Heart left ventricle (tissue), 16 donors: ENCODE measurements around the gene KLHL29. TPM values are rescaled to one million over a fixed set of nuclear protein-coding genes. Genes with fewer than 3 reads are reported as not detected.

Experiments
- ATAC-seq, 4 donors: fragments of 200-7000 bp; cut with Tn5 transposase; one replicate each; pipeline ENCODE4 v1.9.1; 2020 to 2022; ENCODE audit warnings: moderate library complexity in 4 of 4, mild to moderate bottlenecking in 3 of 4, moderate number of reproducible peaks in 1 of 4
- DNase-seq, 5 donors: peaks; one replicate each; pipeline ENCODE4 v3.0.0-alpha.2; 2020
- H3K27ac ChIP-seq, 12 donors: fragments of 200-600 bp; sonication (generic) in 4 of 12; one replicate each; pipeline versions ENCODE4 v1.5.0 to v1.8.0; 2016 to 2022; ENCODE audit warnings: mild to moderate bottlenecking in 2 of 12
- H3K27me3 ChIP-seq, 9 donors: fragments of 200-600 bp; sonication (generic) in 2 of 9; one replicate each; pipeline versions ENCODE4 v1.5.1 to v1.8.0; 2016 to 2022; ENCODE audit warnings: mild to moderate bottlenecking in 3 of 9
- H3K36me3 ChIP-seq, 9 donors: fragments of 200-600 bp; sonication (generic) in 2 of 9; one replicate each; pipeline versions ENCODE4 v1.5.0 to v1.8.0; 2018 to 2022; ENCODE audit warnings: mild to moderate bottlenecking in 2 of 9
- H3K4me1 ChIP-seq, 12 donors: fragments of 200-600 bp; sonication (generic) in 4 of 12; one replicate each; pipeline versions ENCODE4 v1.5.0 to v1.8.0; 2016 to 2022; ENCODE audit warnings: mild to moderate bottlenecking in 3 of 12
- H3K4me3 ChIP-seq, 12 donors: fragments of 200-600 bp; sonication (generic) in 4 of 12; one replicate each; pipeline versions ENCODE4 v1.5.0 to v1.8.0; 2017 to 2022; ENCODE audit warnings: mild to moderate bottlenecking in 9 of 12, moderate library complexity in 4 of 12
- H3K9me3 ChIP-seq, 12 donors: fragments of 200-600 bp; sonication (generic) in 4 of 12; one replicate each; pipeline versions ENCODE4 v1.5.0 to v1.8.0; 2016 to 2022; ENCODE audit warnings: mild to moderate bottlenecking in 1 of 12
- POLR2A ChIP-seq, 2 donors: fragments of 450-650 bp; IDR thresholded peaks; one replicate each; pipeline ENCODE4 v1.6.1; 2017; ENCODE audit warnings: antibody characterized with exemption in 2 of 2, mild to moderate bottlenecking in 2 of 2, moderate library complexity in 2 of 2
- WGBS, 4 donors: extraction: QIAGEN DNeasy Blood & Tissue Kit in 2 of 4; methylation state at CpG; one replicate each; pipeline versions ENCODE4 v1.1.5 to v1.1.7; 2013 to 2018; 5-methylcytosine and 5-hydroxymethylcytosine counted together
- intact Hi-C, 10 donors: fragments of 100-400 bp; cut with DNase I; formaldehyde crosslinking; loops; one replicate each; pipeline versions ENCODE4 v1.11.1 to v1.14.2; 2022
- polyA plus RNA-seq, 2 donors: library from polyadenylated mRNA; stranded (reverse); fragments of 200-250 nt; gene quantifications; one replicate each; pipeline ENCODE4 v1.2.3, GENCODE V29; 2013
- total RNA-seq, 9 donors: library from RNA; depleted of rRNA in 2 of 9; stranded (reverse); fragments of >200 nt in 2 of 9; fragmentation: NEBNext Ultra II Directional in 3 of 9; extraction: Animal tissue kit (Norgen Biotek cat#: 25700) in 3 of 9; gene quantifications; one replicate each; pipeline versions ENCODE4 v1.1.0 to v1.2.4, GENCODE V29; 2016 to 2023
- TF ChIP-seq, protein P1 (sequence below), 12 donors: fragments of 200-600 bp; sonication (generic) in 4 of 12; IDR thresholded peaks; one replicate each; pipeline versions ENCODE4 v1.5.0 to v1.8.0; 2018 to 2022; ENCODE audit warnings: antibody characterized with exemption in 12 of 12, mild to moderate bottlenecking in 5 of 12
- donor health status: ischemic (EF 13 %, LVEDD 7.1; RV severe dilation, severe dysfunction).
- donor health status: healthy with polysubstance abuse.
- donor health status: DM: no; HTN: yes; CAD: no.
- donor health status: DM: no; HTN: no; CAD: no.
- donor health status: ischemic (EF 25% LVEDD 6.9; RV normal size, moderate dysfunction).
- donor health status: ischemic (EF 25% LVEDD 5.7; RV mildly dilated, moderate dysfunction).
- donor health status: healthy.
- donor health status: DM: yes; HTN: yes; CAD: no.
- donor health status: ischemic (EF 35%, LVEDD 5.7; RV mildly dilated, moderate dysfunction).
- donor health status: nonischemic (EF 11% LVEDD 7.7; RV severe dilation, severe dysfunction).
- donor health status: DM: yes; HTN: yes; CAD: no.
- donor health status: PGD.
- donor health status: ischemic (EF 29% LVEDD 5.4; RV normal size, mild dysfunction).
- donor health status: nonischemic (EF 23%, LVEDD 6.1; RV moderate dilation, normal function).

The KLHL29 gene
- total and polyA plus RNA-seq, 11 donors: 0.74 to 2.7 (median 1.1) TPM

DNA sequence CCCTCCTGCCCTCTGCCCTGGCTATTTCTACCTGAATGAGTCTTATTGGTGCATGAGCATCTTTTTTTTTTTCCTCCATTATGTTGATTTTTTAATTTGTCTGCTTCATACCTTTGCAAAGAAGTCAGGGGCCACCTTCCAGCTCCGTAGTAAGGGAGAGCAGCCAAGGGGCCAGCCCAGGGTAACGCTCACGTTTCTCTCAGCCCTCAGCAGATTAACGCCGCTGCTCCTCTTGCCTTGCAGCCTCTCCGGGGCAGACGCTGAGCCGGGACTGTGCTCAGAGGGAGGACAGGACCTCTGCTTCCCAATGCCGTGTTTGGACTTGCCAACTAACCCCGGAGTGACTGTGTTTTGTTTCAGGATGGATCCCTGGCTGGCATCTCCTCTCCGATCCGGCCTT is 300.2 kb downstream of the KLHL29 start:
- Histone ChIP-seq H3K4me3 (no peak overlapping the region), H3K27ac (no peak overlapping the region), H3K4me1 (no peaks in the 10 kb centered on the region), H3K27me3 (peaks cover 0 to 7% (median 0%) of the 10 kb centered on the region in 9 donors), H3K9me3 (no peaks in the 10 kb centered on the region), H3K36me3 (peaks cover 0 to 4% (median 0%) of the 10 kb centered on the region in 9 donors)
- DNase-seq: peak in 1 of 5 donors; percentile 58
- no peak for ATAC-seq
- intact Hi-C loops: no loop called here
- WGBS, 4 donors: 46 to 56% (median 52%) methylated on average over 10 to 12 of the region's 12 CpGs
- TF ChIP-seq, protein P1, sequence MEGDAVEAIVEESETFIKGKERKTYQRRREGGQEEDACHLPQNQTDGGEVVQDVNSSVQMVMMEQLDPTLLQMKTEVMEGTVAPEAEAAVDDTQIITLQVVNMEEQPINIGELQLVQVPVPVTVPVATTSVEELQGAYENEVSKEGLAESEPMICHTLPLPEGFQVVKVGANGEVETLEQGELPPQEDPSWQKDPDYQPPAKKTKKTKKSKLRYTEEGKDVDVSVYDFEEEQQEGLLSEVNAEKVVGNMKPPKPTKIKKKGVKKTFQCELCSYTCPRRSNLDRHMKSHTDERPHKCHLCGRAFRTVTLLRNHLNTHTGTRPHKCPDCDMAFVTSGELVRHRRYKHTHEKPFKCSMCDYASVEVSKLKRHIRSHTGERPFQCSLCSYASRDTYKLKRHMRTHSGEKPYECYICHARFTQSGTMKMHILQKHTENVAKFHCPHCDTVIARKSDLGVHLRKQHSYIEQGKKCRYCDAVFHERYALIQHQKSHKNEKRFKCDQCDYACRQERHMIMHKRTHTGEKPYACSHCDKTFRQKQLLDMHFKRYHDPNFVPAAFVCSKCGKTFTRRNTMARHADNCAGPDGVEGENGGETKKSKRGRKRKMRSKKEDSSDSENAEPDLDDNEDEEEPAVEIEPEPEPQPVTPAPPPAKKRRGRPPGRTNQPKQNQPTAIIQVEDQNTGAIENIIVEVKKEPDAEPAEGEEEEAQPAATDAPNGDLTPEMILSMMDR (IDR thresholded peaks at IDR 0.05): no peak
- TF ChIP-seq POLR2A (IDR thresholded peaks at IDR 0.05): no peak

DNA sequence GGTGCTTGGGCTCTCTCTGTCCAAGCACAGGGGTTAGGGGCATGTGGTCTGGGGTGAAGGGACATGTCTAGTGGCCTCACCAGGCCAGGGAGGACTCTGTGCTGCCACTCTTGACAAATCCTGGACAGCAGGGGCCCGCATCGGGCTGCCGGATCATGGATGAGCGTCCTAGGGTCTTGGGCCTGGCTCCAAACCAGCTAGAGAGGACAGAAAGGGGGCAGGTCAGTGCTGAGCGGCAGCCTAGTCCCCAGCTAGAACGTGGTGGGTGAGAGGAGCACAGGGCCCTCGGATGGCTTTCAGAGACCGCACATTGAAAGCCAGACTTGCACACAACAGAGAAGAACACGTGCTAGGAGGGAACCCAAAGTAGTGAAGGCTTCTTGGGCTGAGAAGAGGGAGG is 300.7 kb downstream of the KLHL29 start:
- 85 to 94% (median 92%) methylated on average over 7 to 9 of the region's 9 CpGs for WGBS, 4 donors

DNA sequence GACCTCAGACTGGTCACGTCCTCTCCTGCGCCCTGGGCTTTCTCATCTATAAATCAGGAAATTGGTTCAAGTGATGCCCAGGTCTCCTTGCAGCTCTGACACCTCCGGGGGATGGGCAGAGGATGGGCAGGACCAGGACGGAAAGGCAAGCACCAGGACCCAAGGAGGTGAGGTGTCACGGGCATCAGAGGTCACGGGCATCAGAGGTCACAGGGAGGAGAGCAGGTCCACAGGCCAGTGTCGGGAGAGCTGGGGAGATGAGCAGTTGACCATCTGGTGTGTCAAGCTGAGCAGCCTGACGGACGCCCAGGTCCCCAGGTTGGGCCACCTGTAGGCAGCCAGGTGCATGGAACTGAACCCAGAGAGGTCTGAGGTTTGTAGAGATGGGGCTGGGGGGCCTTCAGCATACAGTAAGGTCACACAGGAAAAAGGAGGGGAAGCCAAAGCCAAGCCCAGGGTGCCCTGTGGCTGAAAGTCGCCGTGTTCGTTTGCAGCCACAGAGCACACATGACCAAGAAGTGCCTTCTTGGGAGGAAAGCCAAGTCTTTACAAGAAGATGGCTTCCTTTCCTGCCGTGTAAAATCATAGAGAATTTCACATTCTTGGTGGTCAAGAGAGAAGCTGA is 301.5 kb downstream of the KLHL29 start:
- ATAC-seq: no peak
- Histone ChIP-seq H3K27ac (no peak overlapping the region), H3K36me3 (peaks cover 0 to 4% (median 0%) of the 10 kb centered on the region in 9 donors), H3K9me3 (no peaks in the 10 kb centered on the region), H3K4me3 (no peak overlapping the region), H3K27me3 (peaks cover 0 to 7% (median 0%) of the 10 kb centered on the region in 9 donors), H3K4me1 (no peaks in the 10 kb centered on the region)
- peak in 1 of 5 donors; percentile 45 for DNase-seq
- 89 to 97% (median 93%) methylated on average over 13 of the region's 13 CpGs for WGBS, 4 donors
- TF ChIP-seq, protein P1 (IDR thresholded peaks at IDR 0.05): no peak
- no peak for TF ChIP-seq POLR2A (IDR thresholded peaks at IDR 0.05)
- intact Hi-C loops: no loop called here

More for the DNA sequence above, 300.7 kb downstream of the KLHL29 start:
- intact Hi-C loops: no loop called here
- DNase-seq (peak in 1 of 5 donors; percentile 49), ATAC-seq (no peak)
- peaks cover 0 to 4% (median 0%) of the 10 kb centered on the region in 9 donors for H3K36me3 ChIP-seq
- no peaks in the 10 kb centered on the region for H3K9me3 ChIP-seq
- TF ChIP-seq, protein P1 (IDR thresholded peaks at IDR 0.05): no peak
- TF ChIP-seq POLR2A (IDR thresholded peaks at IDR 0.05): no peak
- H3K4me1 ChIP-seq: no peaks in the 10 kb centered on the region
- peaks cover 0 to 7% (median 0%) of the 10 kb centered on the region in 9 donors for H3K27me3 ChIP-seq
- H3K27ac ChIP-seq: no peak overlapping the region
- no peak overlapping the region for H3K4me3 ChIP-seq

DNA sequence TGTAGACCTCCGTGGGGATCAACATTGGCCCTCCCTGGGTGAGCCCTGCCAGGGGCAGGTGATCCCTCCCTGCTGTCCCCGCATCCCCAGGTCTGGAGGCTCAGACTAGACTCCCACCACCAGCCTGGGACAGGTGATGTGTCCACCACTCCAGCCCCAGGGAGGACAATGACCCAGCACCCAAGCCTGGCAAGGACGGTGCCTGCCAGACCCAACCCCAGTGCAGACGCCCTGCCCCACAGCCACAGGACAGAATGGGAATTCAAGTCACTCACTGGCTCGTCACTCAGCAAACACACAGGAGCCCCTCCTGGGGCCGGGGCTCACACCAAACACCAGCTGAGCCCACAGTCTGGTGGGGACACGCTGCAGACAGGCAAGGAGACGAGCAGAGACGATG is 302.2 kb downstream of the KLHL29 start:
- peaks cover 0 to 9% (median 0%) of the 10 kb centered on the region in 9 donors for H3K36me3 ChIP-seq
- WGBS, 4 donors: 91 to 94% (median 92%) methylated on average over 9 of the region's 9 CpGs
- DNase-seq: peak in 1 of 5 donors; percentile 53

More for the DNA sequence above, 302.2 kb downstream of the KLHL29 start:
- Histone ChIP-seq H3K4me3 (no peak overlapping the region), H3K27ac (no peak overlapping the region), H3K9me3 (no peaks in the 10 kb centered on the region), H3K27me3 (peaks cover 0 to 7% (median 0%) of the 10 kb centered on the region in 9 donors), H3K4me1 (no peaks in the 10 kb centered on the region)
- no peak for ATAC-seq
- intact Hi-C loops: no loop called here
- TF ChIP-seq, protein P1 (IDR thresholded peaks at IDR 0.05): no peak
- no peak for TF ChIP-seq POLR2A (IDR thresholded peaks at IDR 0.05)
